Osteoblast (primary cell): ENCODE data around the gene PLEKHG4B. TPM values are rescaled to one million over a fixed set of nuclear protein-coding genes. Genes with fewer than 3 reads are reported as not detected.

ENCODE experiments used
- DNase-seq: peaks from one replicate; pipeline ENCODE4 v3.0.0; 2011; ENCODE audit warnings: low spot score, mixed read lengths; ENCODE audit not compliant: insufficient read length; ENCODE audit errors: missing footprints
- H2AFZ ChIP-seq: 2 replicates; pipeline ENCODE4 v1.6.0; 2011; ENCODE audit warnings: mild to moderate bottlenecking, low read length
- H3K27ac ChIP-seq: 2 replicates; pipeline ENCODE4 v1.5.1; 2011; ENCODE audit warnings: mild to moderate bottlenecking, low read depth, low read length, moderate library complexity
- H3K27me3 ChIP-seq: 2 replicates; pipeline ENCODE4 v1.6.0; 2012; ENCODE audit warnings: mild to moderate bottlenecking, control low read depth, inconsistent platforms, low read length, moderate library complexity; ENCODE audit not compliant: insufficient read depth
- H3K36me3 ChIP-seq: 2 replicates; pipeline ENCODE4 v1.5.1; 2011; ENCODE audit warnings: mild to moderate bottlenecking, low read length, control low read depth, moderate library complexity; ENCODE audit not compliant: insufficient read depth
- H3K4me1 ChIP-seq: 2 replicates; pipeline ENCODE4 v1.5.1; 2011; ENCODE audit warnings: mild to moderate bottlenecking, low read length, control low read depth, moderate library complexity; ENCODE audit not compliant: insufficient read depth
- H3K4me2 ChIP-seq: 2 replicates; pipeline ENCODE4 v1.6.0; 2011; ENCODE audit warnings: mild to moderate bottlenecking, low read length; ENCODE audit not compliant: insufficient read depth
- H3K4me3 ChIP-seq: fragments of 200-600 bp; sonication (generic); 3 replicates; pipeline ENCODE4 v1.5.1; 2012; ENCODE audit warnings: mild to moderate bottlenecking, low read length, inconsistent platforms; ENCODE audit not compliant: insufficient read depth
- H3K79me2 ChIP-seq: 2 replicates; pipeline ENCODE4 v1.6.0; 2012; ENCODE audit warnings: mild to moderate bottlenecking, low read length, control low read depth, inconsistent platforms; ENCODE audit not compliant: insufficient read depth
- H3K9me3 ChIP-seq: 2 replicates; pipeline ENCODE4 v1.5.1; 2011; ENCODE audit warnings: low read depth, low read length, control low read depth
- H4K20me1 ChIP-seq: 2 replicates; pipeline ENCODE4 v1.6.0; 2012; ENCODE audit warnings: mild to moderate bottlenecking, low read length, control low read depth; ENCODE audit not compliant: insufficient read depth
- CTCF ChIP-seq: IDR thresholded peaks from 2 replicates; pipeline ENCODE4 v1.5.1; 2011; ENCODE audit warnings: mild to moderate bottlenecking, low read depth, low read length, moderate library complexity; ENCODE audit errors: extremely low read depth
- total RNA-seq: library from RNA; depleted of rRNA; stranded (reverse); fragments of >200 nt; gene quantifications from 2 replicates; pipeline ENCODE4 v1.2.3, GENCODE V29; 2012

PLEKHG4B gene
- total RNA-seq, 1 donor: 0.36 TPM

GRCh38 chr5:94113-94892, 2.3 kb downstream of the PLEKHG4B start:
- peak; percentile 62 for DNase-seq
- no peaks in the 10 kb centered on the region for H4K20me1 ChIP-seq
- H3K4me3 ChIP-seq: no peak overlapping the region
- peaks cover 77% of the 10 kb centered on the region for H3K27me3 ChIP-seq
- H3K27ac ChIP-seq: no peak overlapping the region
- no peaks in the 10 kb centered on the region for H3K9me3 ChIP-seq
- no peak for TF ChIP-seq CTCF
- H3K4me1 ChIP-seq: no peaks in the 10 kb centered on the region
- no peak overlapping the region for H2AFZ ChIP-seq
- H3K4me2 ChIP-seq: no peak overlapping the region
- no peaks in the 10 kb centered on the region for H3K79me2 ChIP-seq
- H3K36me3 ChIP-seq: no peaks in the 10 kb centered on the region

- no peak for TF ChIP-seq CTCF
- no peaks in the 10 kb centered on the region for H3K9me3 ChIP-seq
- peaks cover 75% of the 10 kb centered on the region for H3K27me3 ChIP-seq
- H3K4me2 ChIP-seq: no peak overlapping the region
- H4K20me1 ChIP-seq: no peaks in the 10 kb centered on the region
- no peaks in the 10 kb centered on the region for H3K36me3 ChIP-seq
- no peak overlapping the region for H3K4me3 ChIP-seq
- no peaks in the 10 kb centered on the region for H3K79me2 ChIP-seq
- no peaks in the 10 kb centered on the region for H3K4me1 ChIP-seq
- H2AFZ ChIP-seq: no peak overlapping the region
- no peak overlapping the region for H3K27ac ChIP-seq
- peak; percentile 74 for DNase-seq
Observed at GRCh38 chr5:95241-95980, 3.4 kb downstream of the PLEKHG4B start.

- Histone ChIP-seq H3K79me2 (no peaks in the 10 kb centered on the region), H3K27me3 (peaks cover 61% of the 10 kb centered on the region), H4K20me1 (no peaks in the 10 kb centered on the region), H2AFZ (no peak overlapping the region), H3K4me3 (no peak overlapping the region), H3K4me2 (no peak overlapping the region), H3K27ac (no peak overlapping the region), H3K4me1 (no peaks in the 10 kb centered on the region), H3K36me3 (no peaks in the 10 kb centered on the region), H3K9me3 (no peaks in the 10 kb centered on the region)
- DNase-seq: peak; percentile 15
- no peak for TF ChIP-seq CTCF
Observed at GRCh38 chr5:96976-97660, 5.2 kb downstream of the PLEKHG4B start.

- no peak for TF ChIP-seq CTCF
- H4K20me1 ChIP-seq: no peaks in the 10 kb centered on the region
- H3K4me3 ChIP-seq: no peak overlapping the region
- H3K79me2 ChIP-seq: no peaks in the 10 kb centered on the region
- no peaks in the 10 kb centered on the region for H3K4me1 ChIP-seq
- peaks cover 59% of the 10 kb centered on the region for H3K27me3 ChIP-seq
- no peak for DNase-seq
- H3K4me2 ChIP-seq: no peak overlapping the region
- no peaks in the 10 kb centered on the region for H3K9me3 ChIP-seq
- H3K27ac ChIP-seq: no peak overlapping the region
- H2AFZ ChIP-seq: no peak overlapping the region
- H3K36me3 ChIP-seq: no peaks in the 10 kb centered on the region
Observed at GRCh38 chr5:99815-100214, 7.8 kb downstream of the PLEKHG4B start.
